Upper lobe of left lung (tissue), 4 donors: Measurements from ENCODE around the gene TSHZ2.
A peak's percentile ranks its signal among the peaks of the same experiment; 100 is the strongest.

Experiments used
- EP300 ChIP-seq, 4 donors: sonication (generic); formaldehyde crosslinking; IDR thresholded peaks; one replicate each; pipeline ENCODE4 v1.5.1; 2017; ENCODE audit warnings: antibody characterized with exemption in 4 of 4, control low read depth in 2 of 4
- POLR2AphosphoS5 ChIP-seq, 2 donors: sonication (generic); formaldehyde crosslinking; IDR thresholded peaks; one replicate each; pipeline ENCODE4 v1.5.1; 2017; ENCODE audit warnings: antibody characterized with exemption in 2 of 2
- TF ChIP-seq, protein P1 (sequence below), 6 experiments: fragments of 450-650 bp in 4 of 6; fragments of 200-600 bp in 2 of 6; sonication (generic) in 2 of 6; IDR thresholded peaks; one replicate each; pipeline ENCODE4 v1.5.1; 2016 to 2019; ENCODE audit warnings: antibody characterized with exemption in 6 of 6

DNA sequence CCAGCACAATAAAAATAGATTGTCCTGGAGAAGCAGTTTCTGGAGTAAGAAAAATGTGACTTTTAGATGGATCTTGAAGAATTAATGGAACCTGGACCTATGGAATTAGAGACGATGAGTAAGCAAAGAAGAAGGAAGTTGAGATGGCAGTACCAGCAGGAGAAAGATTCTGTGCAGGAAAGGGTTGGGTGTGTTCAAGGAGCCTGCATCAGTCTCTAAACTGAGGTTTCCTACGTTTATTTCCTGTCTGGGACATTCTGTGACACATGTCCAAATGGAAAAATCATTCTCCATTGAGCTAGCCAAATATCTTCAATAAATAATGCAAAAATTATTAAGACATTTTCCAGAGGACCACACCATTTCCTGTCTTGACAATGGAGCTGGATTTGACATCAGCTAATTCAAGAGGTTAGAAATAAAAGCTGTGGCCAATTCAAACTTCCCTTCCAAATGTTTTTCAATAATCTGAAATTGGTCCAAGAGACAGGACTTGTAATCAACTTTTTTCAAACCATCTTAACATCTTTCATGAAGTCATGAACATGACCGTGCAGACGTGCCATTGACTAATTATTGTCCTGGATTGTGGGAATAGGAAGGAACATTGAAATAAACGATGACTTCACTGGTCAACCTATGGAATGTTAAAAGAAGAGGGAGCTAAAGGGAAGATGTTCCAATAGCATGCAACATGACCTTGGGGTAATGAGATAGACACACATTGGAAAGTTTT is 423.2 kb downstream of the TSHZ2 start:
- TF ChIP-seq, protein P1, sequence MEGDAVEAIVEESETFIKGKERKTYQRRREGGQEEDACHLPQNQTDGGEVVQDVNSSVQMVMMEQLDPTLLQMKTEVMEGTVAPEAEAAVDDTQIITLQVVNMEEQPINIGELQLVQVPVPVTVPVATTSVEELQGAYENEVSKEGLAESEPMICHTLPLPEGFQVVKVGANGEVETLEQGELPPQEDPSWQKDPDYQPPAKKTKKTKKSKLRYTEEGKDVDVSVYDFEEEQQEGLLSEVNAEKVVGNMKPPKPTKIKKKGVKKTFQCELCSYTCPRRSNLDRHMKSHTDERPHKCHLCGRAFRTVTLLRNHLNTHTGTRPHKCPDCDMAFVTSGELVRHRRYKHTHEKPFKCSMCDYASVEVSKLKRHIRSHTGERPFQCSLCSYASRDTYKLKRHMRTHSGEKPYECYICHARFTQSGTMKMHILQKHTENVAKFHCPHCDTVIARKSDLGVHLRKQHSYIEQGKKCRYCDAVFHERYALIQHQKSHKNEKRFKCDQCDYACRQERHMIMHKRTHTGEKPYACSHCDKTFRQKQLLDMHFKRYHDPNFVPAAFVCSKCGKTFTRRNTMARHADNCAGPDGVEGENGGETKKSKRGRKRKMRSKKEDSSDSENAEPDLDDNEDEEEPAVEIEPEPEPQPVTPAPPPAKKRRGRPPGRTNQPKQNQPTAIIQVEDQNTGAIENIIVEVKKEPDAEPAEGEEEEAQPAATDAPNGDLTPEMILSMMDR (IDR thresholded peaks at IDR 0.05) = no peak
- TF ChIP-seq POLR2AphosphoS5 (IDR thresholded peaks at IDR 0.05) = no peak
- peak in 1 of 4 donors; percentile 41 for TF ChIP-seq EP300 (IDR thresholded peaks at IDR 0.05)
